Loucy (cell line): ENCODE measurements around the gene SLC38A1.

Experiments used
- H2AFZ ChIP-seq: fragments of 200-600 bp; sonication (generic); 2 replicates; pipeline ENCODE4 v1.6.0; 2016; ENCODE audit warnings: antibody characterized with exemption, mild to moderate bottlenecking, low read length, moderate library complexity
- H3F3A ChIP-seq: fragments of 200-600 bp; 2 replicates; pipeline ENCODE4 v1.6.0; 2016; ENCODE audit warnings: antibody characterized with exemption, low read depth, mild to moderate bottlenecking
- H3K27me3 ChIP-seq: fragments of 200-600 bp; sonication (generic); 2 replicates; pipeline ENCODE4 v1.6.1; 2014; ENCODE audit warnings: low read length, mild to moderate bottlenecking; ENCODE audit not compliant: insufficient read depth, poor library complexity, severe bottlenecking
- H3K36me3 ChIP-seq: fragments of 200-600 bp; sonication (generic); 2 replicates; pipeline ENCODE4 v1.6.1; 2016; ENCODE audit warnings: low read length; ENCODE audit not compliant: insufficient read depth
- H3K4me1 ChIP-seq: fragments of 200-600 bp; sonication (generic); 2 replicates; pipeline ENCODE4 v1.5.1; 2014; ENCODE audit warnings: low read length, mild to moderate bottlenecking; ENCODE audit not compliant: insufficient read depth, poor library complexity, severe bottlenecking
- H3K4me2 ChIP-seq: fragments of 200-600 bp; sonication (generic); 2 replicates; pipeline ENCODE4 v1.6.0; 2014; ENCODE audit warnings: antibody characterized with exemption, low read length, low read depth, mild to moderate bottlenecking; ENCODE audit not compliant: poor library complexity, severe bottlenecking
- H3K4me3 ChIP-seq: fragments of 200-600 bp; sonication (generic); 2 replicates; pipeline ENCODE4 v1.5.1; 2014; ENCODE audit warnings: low read length, mild to moderate bottlenecking, mixed read lengths; ENCODE audit not compliant: poor library complexity, severe bottlenecking
- H3K79me2 ChIP-seq: fragments of 200-600 bp; sonication (generic); 2 replicates; pipeline ENCODE4 v1.6.1; 2014; ENCODE audit warnings: low read length; ENCODE audit not compliant: insufficient read depth
- H3K9ac ChIP-seq: fragments of 200-600 bp; sonication (generic); 2 replicates; pipeline ENCODE4 v1.6.0; 2014; ENCODE audit warnings: mild to moderate bottlenecking, low read depth, low read length, moderate library complexity; ENCODE audit not compliant: poor library complexity, severe bottlenecking
- H3K9me2 ChIP-seq: fragments of 200-600 bp; sonication (generic); replicated peaks from 2 replicates; pipeline ENCODE4 v1.6.1; 2016; ENCODE audit warnings: low read depth, low read length, mixed read lengths
- H3K9me3 ChIP-seq: fragments of 200-600 bp; sonication (generic); 2 replicates; pipeline ENCODE4 v1.6.1; 2014; ENCODE audit warnings: mild to moderate bottlenecking, antibody characterized with exemption, low read length, low read depth; ENCODE audit not compliant: insufficient read depth
- H4K20me1 ChIP-seq: fragments of 200-600 bp; sonication (generic); 2 replicates; pipeline ENCODE4 v1.6.0; 2014; ENCODE audit warnings: antibody characterized with exemption, low read length, mild to moderate bottlenecking; ENCODE audit not compliant: insufficient read depth, poor library complexity, severe bottlenecking
- EZH2phosphoT487 ChIP-seq: fragments of 200-600 bp; IDR thresholded peaks from 2 replicates; pipeline ENCODE4 v1.6.1; 2018; ENCODE audit warnings: antibody characterized with exemption, mild to moderate bottlenecking, moderate library complexity, borderline replicate concordance
- TF ChIP-seq, protein P1 (sequence below): fragments of 200-600 bp; sonication (generic); conservative IDR thresholded peaks from 2 replicates; pipeline ENCODE4 v1.5.1; 2014; ENCODE audit warnings: mild to moderate bottlenecking, antibody characterized with exemption, low read length

SLC38A1 gene

DNA sequence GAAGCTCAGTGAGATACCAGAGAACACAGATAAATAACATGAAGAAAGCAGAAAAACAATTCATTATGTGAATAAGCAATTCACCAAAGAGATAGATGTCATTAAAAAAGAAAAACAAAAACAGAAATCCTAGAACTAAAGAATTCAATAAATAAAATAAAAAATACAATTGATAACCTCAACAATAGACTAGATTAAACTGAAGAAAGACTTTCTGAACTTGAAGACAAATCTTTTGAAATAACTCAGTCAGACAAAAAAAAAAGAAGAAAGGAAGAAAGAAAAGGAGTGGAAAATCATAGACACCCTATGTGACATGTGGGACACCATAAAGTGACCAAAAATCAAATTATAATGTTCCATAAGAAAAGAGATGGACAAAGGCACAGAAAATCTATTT is 14.0 kb upstream of the SLC38A1 start:
- Histone ChIP-seq H3F3A (no peaks in the 10 kb centered on the region), H3K4me3 (no peak overlapping the region), H3K36me3 (no peaks in the 10 kb centered on the region), H3K9me3 (peaks cover 19% of the 10 kb centered on the region; the same call in 1 of the 2 replicates), H3K27me3 (peaks cover 5% of the 10 kb centered on the region), H3K4me2 (no peak overlapping the region), H3K9ac (no peak overlapping the region), H3K79me2 (no peaks in the 10 kb centered on the region), H4K20me1 (no peaks in the 10 kb centered on the region), H3K9me2 (no peaks in the 10 kb centered on the region), H2AFZ (no peak overlapping the region), H3K4me1 (no peaks in the 10 kb centered on the region)
- no peak for TF ChIP-seq EZH2phosphoT487
- TF ChIP-seq, protein P1, sequence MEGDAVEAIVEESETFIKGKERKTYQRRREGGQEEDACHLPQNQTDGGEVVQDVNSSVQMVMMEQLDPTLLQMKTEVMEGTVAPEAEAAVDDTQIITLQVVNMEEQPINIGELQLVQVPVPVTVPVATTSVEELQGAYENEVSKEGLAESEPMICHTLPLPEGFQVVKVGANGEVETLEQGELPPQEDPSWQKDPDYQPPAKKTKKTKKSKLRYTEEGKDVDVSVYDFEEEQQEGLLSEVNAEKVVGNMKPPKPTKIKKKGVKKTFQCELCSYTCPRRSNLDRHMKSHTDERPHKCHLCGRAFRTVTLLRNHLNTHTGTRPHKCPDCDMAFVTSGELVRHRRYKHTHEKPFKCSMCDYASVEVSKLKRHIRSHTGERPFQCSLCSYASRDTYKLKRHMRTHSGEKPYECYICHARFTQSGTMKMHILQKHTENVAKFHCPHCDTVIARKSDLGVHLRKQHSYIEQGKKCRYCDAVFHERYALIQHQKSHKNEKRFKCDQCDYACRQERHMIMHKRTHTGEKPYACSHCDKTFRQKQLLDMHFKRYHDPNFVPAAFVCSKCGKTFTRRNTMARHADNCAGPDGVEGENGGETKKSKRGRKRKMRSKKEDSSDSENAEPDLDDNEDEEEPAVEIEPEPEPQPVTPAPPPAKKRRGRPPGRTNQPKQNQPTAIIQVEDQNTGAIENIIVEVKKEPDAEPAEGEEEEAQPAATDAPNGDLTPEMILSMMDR: no peak

DNA sequence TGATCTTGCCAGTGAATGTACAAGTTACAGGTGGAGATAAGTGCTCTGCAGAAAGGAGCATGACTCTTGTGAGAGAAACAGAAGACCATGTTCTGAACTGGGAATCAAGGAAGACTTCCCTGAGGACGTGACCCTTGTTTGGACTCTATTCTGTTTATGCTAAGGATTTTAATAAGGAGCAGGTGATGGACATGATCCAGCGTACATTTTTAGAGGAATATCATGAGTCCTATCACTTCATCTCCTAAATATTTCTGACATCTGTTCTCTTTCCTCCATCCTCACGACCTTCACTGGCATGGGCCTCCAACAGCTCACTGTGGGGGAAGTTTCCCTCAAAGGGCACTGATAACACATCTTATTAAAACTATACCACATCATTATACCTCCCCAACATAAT is 7.9 kb upstream of the SLC38A1 start:
- Histone ChIP-seq H3K9ac (no peak overlapping the region), H3K27me3 (no peaks in the 10 kb centered on the region), H3F3A (no peaks in the 10 kb centered on the region), H3K9me3 (no peaks in the 10 kb centered on the region), H3K79me2 (no peaks in the 10 kb centered on the region), H3K36me3 (no peaks in the 10 kb centered on the region), H3K4me3 (no peak overlapping the region), H3K4me1 (no peaks in the 10 kb centered on the region), H3K4me2 (no peak overlapping the region), H3K9me2 (no peaks in the 10 kb centered on the region), H4K20me1 (no peaks in the 10 kb centered on the region), H2AFZ (no peak overlapping the region)
- TF ChIP-seq, protein P1: no peak
- no peak for TF ChIP-seq EZH2phosphoT487

DNA sequence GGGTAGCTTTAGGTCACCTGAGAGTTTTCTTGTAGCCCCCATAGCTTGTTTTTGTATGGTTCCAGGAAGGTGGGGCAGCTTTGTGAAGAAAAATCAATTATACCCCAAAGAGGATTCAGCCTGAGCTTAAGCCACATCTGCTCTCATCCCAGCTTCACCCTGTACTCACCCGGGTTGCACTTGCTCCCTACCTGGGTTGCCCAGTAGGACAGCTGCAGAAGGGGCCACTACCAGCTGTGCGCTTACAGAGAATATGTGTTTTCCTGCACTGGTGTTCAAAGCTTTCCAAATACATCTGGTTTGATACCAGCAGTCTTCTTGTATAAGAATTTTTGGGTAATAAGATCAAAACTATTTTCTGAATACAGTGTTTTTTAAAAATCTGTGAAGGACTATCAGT is 3.0 kb upstream of the SLC38A1 start:
- peaks cover 12% of the 10 kb centered on the region for H3K4me1 ChIP-seq
- no peak overlapping the region for H3K9ac ChIP-seq
- H3K4me3 ChIP-seq: no peak overlapping the region
- H3F3A ChIP-seq: no peaks in the 10 kb centered on the region
- H3K79me2 ChIP-seq: peaks cover 39% of the 10 kb centered on the region
- no peaks in the 10 kb centered on the region for H3K36me3 ChIP-seq
- H2AFZ ChIP-seq: no peak overlapping the region
- TF ChIP-seq, protein P1: no peak
- no peak for TF ChIP-seq EZH2phosphoT487
- H4K20me1 ChIP-seq: no peaks in the 10 kb centered on the region
- no peaks in the 10 kb centered on the region for H3K9me3 ChIP-seq
- no peak overlapping the region for H3K4me2 ChIP-seq
- H3K27me3 ChIP-seq: peaks cover 10% of the 10 kb centered on the region
- no peaks in the 10 kb centered on the region for H3K9me2 ChIP-seq
